Ovary (tissue), 9 donors: Measurements from ENCODE around the gene ACTL6A. TPM values are rescaled to one million over a fixed set of nuclear protein-coding genes. Genes with fewer than 3 reads are reported as not detected.

Experiments
- DNase-seq, 5 donors: peaks; one replicate each; pipeline ENCODE4 v3.0.0-alpha.2; 2019 to 2020
- H3K27ac ChIP-seq, 2 donors: fragments of 200-600 bp; one replicate each; pipeline versions ENCODE4 v1.5.1 to v1.8.0; 2019 to 2022
- H3K27me3 ChIP-seq: fragments of 200-600 bp; one replicate; pipeline ENCODE4 v1.8.0; 2022
- H3K36me3 ChIP-seq: fragments of 200-600 bp; sonication (generic); one replicate; pipeline ENCODE4 v1.5.1; 2019
- H3K4me1 ChIP-seq: one replicate; pipeline ENCODE4 v1.8.1; 2013; ENCODE audit warnings: mild to moderate bottlenecking, moderate library complexity; ENCODE audit not compliant: insufficient read depth
- H3K4me3 ChIP-seq: fragments of 200-600 bp; sonication (generic); one replicate; pipeline ENCODE4 v1.5.1; 2017
- H3K9me3 ChIP-seq, 2 donors: fragments of 200-600 bp in 1 of 2; sonication (generic) in 1 of 2; one replicate each; pipeline versions ENCODE4 v1.5.1 to v1.8.1; 2013 to 2019; ENCODE audit warnings: mild to moderate bottlenecking in 1 of 2, moderate library complexity in 1 of 2
- EP300 ChIP-seq: sonication (generic); formaldehyde crosslinking; IDR thresholded peaks from one replicate; pipeline ENCODE4 v1.6.1; 2017; ENCODE audit warnings: antibody characterized with exemption
- POLR2A ChIP-seq: fragments of 450-650 bp; IDR thresholded peaks from one replicate; pipeline ENCODE4 v1.6.1; 2017; ENCODE audit warnings: antibody characterized with exemption, mild to moderate bottlenecking, moderate library complexity
- WGBS, 3 donors: extraction: QIAGEN DNeasy Blood & Tissue Kit in 1 of 3; methylation state at CpG; one replicate each; pipeline versions ENCODE4 v1.1.5 to v1.1.7; 2013 to 2017; 5-methylcytosine and 5-hydroxymethylcytosine counted together
- intact Hi-C, 4 donors: fragments of 100-400 bp; cut with DNase I; formaldehyde crosslinking; loops; one replicate each; pipeline versions ENCODE4 v1.11.0 to v1.15.1; 2022 to 2023
- polyA plus RNA-seq, 2 donors: library from polyadenylated mRNA; stranded (reverse); fragments of 200-250 nt in 1 of 2; fragments of 350-450 nt in 1 of 2; fragmentation: Illumina TruSeq in 1 of 2; extraction: RNeasy Lipid Tissue Mini Kit (QIAGEN cat#74804) in 1 of 2; gene quantifications; one replicate each; pipeline ENCODE4 v1.2.3, GENCODE V29; 2013 to 2014
- total RNA-seq, 7 donors: library from RNA; depleted of rRNA in 2 of 7; stranded (reverse); fragments of >200 nt in 2 of 7; fragmentation: NEBNext Ultra II Directional in 3 of 7; extraction: Animal tissue kit (Norgen Biotek cat#: 25700) in 3 of 7; gene quantifications; one replicate each; pipeline versions ENCODE4 v1.1.0 to v1.2.4, GENCODE V29; 2016 to 2023
- TF ChIP-seq, protein P1 (sequence below), 3 donors: fragments of 450-650 bp in 2 of 3; fragments of 200-600 bp in 1 of 3; IDR thresholded peaks; one replicate each; pipeline versions ENCODE4 v1.5.1 to v1.8.0; 2016 to 2022; ENCODE audit warnings: antibody characterized with exemption in 3 of 3, mild to moderate bottlenecking in 1 of 3
- donor health status: DM: no; HTN: no; CAD: no; lungs with moderate emphysema.
- donor health status: DM: no; HTN: no; CAD: no.
- donor health status: Bipolar disorder and iron deficiency.
- donor health status: DM: yes; HTN: yes; CAD: no.
- donor health status: DM: no; HTN: no; CAD: no.
- donor health status: DM: yes; HTN: yes; CAD: no.

ACTL6A gene
- total and polyA plus RNA-seq, 9 donors = 34.6 to 53.0 (median 42.1) TPM

DNA sequence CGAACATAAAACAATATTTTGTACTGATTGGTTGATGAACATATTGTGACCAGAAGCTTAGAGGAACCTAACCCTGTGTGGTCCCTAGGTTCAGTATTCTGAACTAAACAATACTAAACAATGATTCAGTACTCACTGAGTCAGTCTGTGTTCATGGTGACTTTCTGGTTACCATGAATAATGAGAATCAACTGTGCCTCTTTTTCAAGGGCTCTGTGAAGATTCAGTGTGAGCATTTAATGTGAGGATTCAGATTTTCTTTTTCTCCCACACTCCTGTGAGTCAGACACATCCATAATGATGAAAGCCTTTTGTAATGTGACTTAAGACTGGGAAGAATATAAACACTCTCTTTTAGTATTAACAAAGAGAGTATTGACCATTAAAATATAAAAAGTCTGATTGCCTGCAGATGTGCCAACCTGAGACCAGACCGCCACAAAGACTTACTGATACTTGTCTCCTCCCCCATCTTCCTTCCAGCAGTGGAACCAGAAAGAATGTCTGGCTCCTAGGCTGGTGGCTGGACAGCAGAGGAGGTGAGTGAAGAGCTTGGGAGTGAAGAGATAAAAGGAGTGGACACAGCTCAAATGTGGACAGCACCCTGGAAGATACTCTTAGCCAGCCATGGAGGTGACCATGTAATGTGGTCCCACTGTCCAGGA, 17.6 kb upstream of the ACTL6A start:
- Histone ChIP-seq H3K4me1 (no peaks in the 10 kb centered on the region), H3K4me3 (no peak overlapping the region), H3K9me3 (no peaks in the 10 kb centered on the region), H3K27me3 (no peaks in the 10 kb centered on the region), H3K36me3 (no peaks in the 10 kb centered on the region), H3K27ac (no peak overlapping the region)
- intact Hi-C loops = loop anchor here in 1 of 4 donors (10.0 kb wide), 1 partner anchor 120 kb away; no protein-coding TSS in a partner anchor
- TF ChIP-seq EP300 (no peak), POLR2A (no peak)
- TF ChIP-seq, protein P1, sequence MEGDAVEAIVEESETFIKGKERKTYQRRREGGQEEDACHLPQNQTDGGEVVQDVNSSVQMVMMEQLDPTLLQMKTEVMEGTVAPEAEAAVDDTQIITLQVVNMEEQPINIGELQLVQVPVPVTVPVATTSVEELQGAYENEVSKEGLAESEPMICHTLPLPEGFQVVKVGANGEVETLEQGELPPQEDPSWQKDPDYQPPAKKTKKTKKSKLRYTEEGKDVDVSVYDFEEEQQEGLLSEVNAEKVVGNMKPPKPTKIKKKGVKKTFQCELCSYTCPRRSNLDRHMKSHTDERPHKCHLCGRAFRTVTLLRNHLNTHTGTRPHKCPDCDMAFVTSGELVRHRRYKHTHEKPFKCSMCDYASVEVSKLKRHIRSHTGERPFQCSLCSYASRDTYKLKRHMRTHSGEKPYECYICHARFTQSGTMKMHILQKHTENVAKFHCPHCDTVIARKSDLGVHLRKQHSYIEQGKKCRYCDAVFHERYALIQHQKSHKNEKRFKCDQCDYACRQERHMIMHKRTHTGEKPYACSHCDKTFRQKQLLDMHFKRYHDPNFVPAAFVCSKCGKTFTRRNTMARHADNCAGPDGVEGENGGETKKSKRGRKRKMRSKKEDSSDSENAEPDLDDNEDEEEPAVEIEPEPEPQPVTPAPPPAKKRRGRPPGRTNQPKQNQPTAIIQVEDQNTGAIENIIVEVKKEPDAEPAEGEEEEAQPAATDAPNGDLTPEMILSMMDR (IDR thresholded peaks at IDR 0.05) = no peak
- no peak for DNase-seq
- 63 to 68% (median 66%) methylated on average over 2 of the region's 2 CpGs for WGBS, 3 donors

DNA sequence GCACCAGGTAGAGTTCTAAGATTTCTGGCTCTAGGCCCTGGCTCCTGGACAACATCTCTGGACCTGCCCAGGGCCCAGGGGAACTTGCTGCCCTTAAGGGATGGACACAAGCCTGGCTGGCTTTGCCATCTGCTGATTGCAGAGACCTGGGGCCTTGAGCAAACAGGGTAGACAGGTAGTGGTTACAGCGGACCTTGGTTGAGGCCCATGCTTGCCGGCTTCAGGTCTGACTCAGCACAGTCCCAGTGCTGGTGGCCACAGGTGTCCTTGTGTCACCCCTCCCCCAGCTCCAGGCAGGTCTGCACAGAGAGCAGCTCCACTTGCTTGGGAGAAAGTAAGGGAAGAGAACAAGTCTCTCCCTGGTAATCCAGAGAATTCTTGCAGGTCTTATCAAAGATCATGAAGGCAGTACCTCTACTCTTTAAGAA, 15.9 kb upstream of the ACTL6A start:
- Histone ChIP-seq H3K27me3 (no peaks in the 10 kb centered on the region), H3K4me3 (no peak overlapping the region), H3K36me3 (no peaks in the 10 kb centered on the region), H3K4me1 (no peaks in the 10 kb centered on the region), H3K27ac (no peak overlapping the region), H3K9me3 (no peaks in the 10 kb centered on the region)
- TF ChIP-seq POLR2A (no peak), EP300 (no peak)
- TF ChIP-seq, protein P1 (IDR thresholded peaks at IDR 0.05) = no peak
- WGBS, 3 donors = 89 to 95% (median 89%) methylated on average over 2 of the region's 2 CpGs
- DNase-seq = no peak
- intact Hi-C loops = loop anchor here in 1 of 4 donors (10.0 kb wide), 1 partner anchor 122 kb away; no protein-coding TSS in a partner anchor

DNA sequence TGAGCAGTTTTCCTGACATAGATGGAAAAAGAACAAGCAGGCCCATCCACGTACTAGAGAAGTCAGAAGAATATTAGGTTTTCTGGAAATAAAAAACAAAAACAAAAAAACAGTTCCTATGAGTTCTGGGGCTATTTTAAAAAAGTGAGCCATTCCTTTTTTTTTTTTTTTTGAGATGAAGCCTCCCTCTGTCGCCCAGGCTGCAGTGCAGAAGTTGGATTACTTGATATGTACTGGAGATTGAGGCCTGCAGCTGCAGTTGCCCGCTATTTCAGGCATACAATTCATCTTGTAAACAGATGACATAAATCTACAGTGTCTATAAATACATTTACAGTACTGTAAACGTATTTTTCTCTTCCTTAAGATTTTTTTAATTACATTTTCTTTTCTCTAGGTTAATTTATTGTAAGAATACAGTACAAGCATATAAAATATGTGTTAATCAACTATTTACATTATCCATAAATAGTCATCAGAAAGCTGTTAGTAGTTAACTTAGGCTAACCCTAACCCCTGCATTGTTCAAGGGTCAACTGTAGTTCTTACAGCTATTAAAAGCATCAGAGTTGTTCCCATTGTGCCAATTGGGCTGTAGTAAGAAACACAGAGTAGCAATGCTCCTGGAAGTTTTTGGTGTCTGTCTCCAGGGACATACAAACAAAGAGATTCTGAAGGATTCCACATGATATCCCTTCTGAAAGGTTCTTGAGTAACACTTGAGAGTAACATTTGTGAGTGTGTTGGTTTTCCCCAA, 11.2 kb upstream of the ACTL6A start:
- DNase-seq = no peak
- H3K36me3 ChIP-seq = no peaks in the 10 kb centered on the region
- intact Hi-C loops = no loop called here
- no peaks in the 10 kb centered on the region for H3K9me3 ChIP-seq
- no peak overlapping the region for H3K27ac ChIP-seq
- 63 to 68% (median 65%) methylated on average over 4 of the region's 4 CpGs for WGBS, 3 donors
- H3K27me3 ChIP-seq = no peaks in the 10 kb centered on the region
- H3K4me1 ChIP-seq = no peaks in the 10 kb centered on the region
- no peak overlapping the region for H3K4me3 ChIP-seq
- no peak for TF ChIP-seq POLR2A
- TF ChIP-seq, protein P1 (IDR thresholded peaks at IDR 0.05) = no peak
- TF ChIP-seq EP300 = no peak

DNA sequence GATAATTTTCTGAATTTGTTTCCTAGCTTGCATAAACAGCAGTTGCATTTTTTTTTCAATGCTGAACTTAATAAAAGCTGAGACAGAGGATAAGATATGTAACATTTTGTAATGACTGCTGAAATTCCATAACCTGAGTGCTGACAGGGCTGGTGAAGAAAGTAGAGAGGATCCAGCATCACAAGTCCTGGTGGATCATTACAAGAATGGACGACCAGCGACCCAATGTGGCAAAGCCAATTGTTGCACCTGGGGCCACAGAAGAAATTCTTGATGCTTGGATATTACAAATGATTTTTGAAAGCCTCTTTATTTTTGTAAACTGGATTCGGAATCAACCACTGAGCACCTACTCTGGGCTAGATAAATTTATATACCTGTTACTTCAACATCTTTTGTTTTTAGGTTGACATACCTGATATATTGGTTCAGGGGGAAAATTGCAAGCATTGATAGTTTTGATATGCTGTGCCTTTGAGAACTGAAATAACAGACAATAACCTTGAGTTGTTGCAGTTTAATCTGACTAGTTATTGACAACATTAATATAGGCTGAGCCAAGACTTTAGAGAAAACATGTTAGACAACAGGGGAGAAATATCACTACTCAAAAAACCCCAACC, 3.9 kb upstream of the ACTL6A start:
- peak in 4 of 5 donors; percentile 48 to 62 (median 49) for DNase-seq

More for the DNA sequence above, 3.9 kb upstream of the ACTL6A start:
- intact Hi-C loops = no loop called here
- WGBS, 3 donors = 0 to 1% (median 1%) methylated on average over 3 of the region's 3 CpGs
- Histone ChIP-seq H3K9me3 (no peaks in the 10 kb centered on the region), H3K4me3 (no peak overlapping the region), H3K27ac (no peak overlapping the region), H3K4me1 (peaks cover 1% of the 10 kb centered on the region), H3K27me3 (no peaks in the 10 kb centered on the region), H3K36me3 (no peaks in the 10 kb centered on the region)
- TF ChIP-seq, protein P1 (IDR thresholded peaks at IDR 0.05) = peak; percentile 10 to 54 (median 42)
- TF ChIP-seq POLR2A = no peak
